Measurements from ENCODE around the gene COX10.

DNA sequence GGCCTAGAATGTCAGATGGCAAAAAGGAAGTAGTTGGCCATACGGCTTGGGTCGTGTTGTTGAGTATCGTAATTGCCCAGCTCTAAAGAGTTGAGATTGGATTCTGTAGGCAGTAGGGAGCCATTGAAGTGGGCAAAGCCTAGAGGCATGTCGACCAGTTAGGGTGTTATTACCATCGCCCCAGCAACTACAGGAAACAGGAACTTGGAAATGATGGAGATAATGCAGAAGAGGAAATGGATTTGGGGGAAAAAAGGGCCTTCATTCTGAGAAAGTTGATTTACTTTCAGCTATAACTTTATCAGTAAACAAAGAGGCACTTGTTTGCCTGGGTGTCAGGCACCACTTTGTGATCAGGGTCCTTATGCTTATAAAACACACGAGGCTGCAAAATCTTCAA, 52.6 kb downstream of the COX10 start:
- TF ChIP-seq POLR2A (IDR thresholded peaks at IDR 0.05; ENCODE audit: low read length) (no peak), GATA1 (IDR thresholded peaks at IDR 0.05; ENCODE audit: low read depth, low read length) (no peak)

Measured in erythroblast (primary cell).